GM12878 (cell line): ENCODE measurements around the gene PHGDH.

Experiments used
- EZH2 ChIP-seq: IDR thresholded peaks from 2 replicates; pipeline ENCODE4 v1.6.1; 2012; ENCODE audit warnings: low read depth, mild to moderate bottlenecking, control low read depth, inconsistent platforms, low read length, borderline replicate concordance; ENCODE audit not compliant: control insufficient read depth
- GABPA ChIP-seq: IDR thresholded peaks from 2 replicates; pipeline ENCODE4 v1.6.1; 2014; ENCODE audit warnings: antibody characterized with exemption, low read depth, mild to moderate bottlenecking, inconsistent platforms
- HDAC2 ChIP-seq: fragments of 200-600 bp; sonication (generic); IDR thresholded peaks from 2 replicates; pipeline ENCODE4 v1.6.1; 2017
- MXI1 ChIP-seq: fragments of 150-350 bp; IDR thresholded peaks from 2 replicates; pipeline ENCODE4 v1.6.1; 2011; ENCODE audit warnings: low read depth, mild to moderate bottlenecking, inconsistent platforms, low read length, improper control_type of control experiment
- POLR2A ChIP-seq: IDR thresholded peaks from 2 replicates; pipeline ENCODE4 v1.6.1; 2011; ENCODE audit warnings: low read depth, mild to moderate bottlenecking, low read length
- TF ChIP-seq, protein P1 (sequence below), 3 experiments: IDR thresholded peaks in 2 of 3; conservative IDR thresholded peaks in 1 of 3; 2 replicates each; pipeline ENCODE4 v1.5.1; 2011; ENCODE audit warnings: low read depth in 3 of 3, low read length in 3 of 3, mild to moderate bottlenecking in 3 of 3, control low read depth in 2 of 3, moderate library complexity in 2 of 3, inconsistent platforms in 1 of 3, mixed read lengths in 1 of 3; ENCODE audit not compliant: control insufficient read depth in 2 of 3, insufficient read depth in 1 of 3; ENCODE audit errors: extremely low read depth in 1 of 3

DNA sequence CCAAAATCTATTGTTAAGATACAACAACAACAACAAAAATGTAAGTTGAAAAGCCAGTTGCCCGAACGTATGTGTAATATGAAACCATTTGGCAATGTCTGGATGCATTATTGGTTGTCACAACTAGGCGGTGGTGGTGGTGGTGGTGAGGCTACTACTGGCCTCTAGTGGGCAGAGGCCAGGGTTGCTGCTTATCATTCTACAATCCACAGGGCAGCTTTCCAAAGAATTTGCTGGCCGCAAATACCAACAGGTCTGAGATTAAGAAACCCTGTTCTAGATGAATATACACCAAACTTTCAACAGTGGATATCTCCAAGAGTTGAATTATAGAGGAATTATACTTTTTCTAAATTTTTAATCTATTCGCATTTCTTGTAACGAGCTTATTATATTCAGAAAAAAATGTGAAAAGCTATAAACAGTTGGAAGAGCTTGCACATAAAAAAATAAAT is 36.9 kb upstream of the PHGDH start:
- no peak for TF ChIP-seq HDAC2
- no peak for TF ChIP-seq GABPA
- TF ChIP-seq MXI1, result no peak
- TF ChIP-seq, protein P1, sequence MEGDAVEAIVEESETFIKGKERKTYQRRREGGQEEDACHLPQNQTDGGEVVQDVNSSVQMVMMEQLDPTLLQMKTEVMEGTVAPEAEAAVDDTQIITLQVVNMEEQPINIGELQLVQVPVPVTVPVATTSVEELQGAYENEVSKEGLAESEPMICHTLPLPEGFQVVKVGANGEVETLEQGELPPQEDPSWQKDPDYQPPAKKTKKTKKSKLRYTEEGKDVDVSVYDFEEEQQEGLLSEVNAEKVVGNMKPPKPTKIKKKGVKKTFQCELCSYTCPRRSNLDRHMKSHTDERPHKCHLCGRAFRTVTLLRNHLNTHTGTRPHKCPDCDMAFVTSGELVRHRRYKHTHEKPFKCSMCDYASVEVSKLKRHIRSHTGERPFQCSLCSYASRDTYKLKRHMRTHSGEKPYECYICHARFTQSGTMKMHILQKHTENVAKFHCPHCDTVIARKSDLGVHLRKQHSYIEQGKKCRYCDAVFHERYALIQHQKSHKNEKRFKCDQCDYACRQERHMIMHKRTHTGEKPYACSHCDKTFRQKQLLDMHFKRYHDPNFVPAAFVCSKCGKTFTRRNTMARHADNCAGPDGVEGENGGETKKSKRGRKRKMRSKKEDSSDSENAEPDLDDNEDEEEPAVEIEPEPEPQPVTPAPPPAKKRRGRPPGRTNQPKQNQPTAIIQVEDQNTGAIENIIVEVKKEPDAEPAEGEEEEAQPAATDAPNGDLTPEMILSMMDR (IDR thresholded peaks at IDR 0.05 in 2 of 3, conservative IDR thresholded peaks at IDR 0.05 in 1 of 3; ENCODE audit: control insufficient read depth in 2 of 3, extremely low read depth in 1 of 3, insufficient read depth in 1 of 3, low read depth in 3 of 3, low read length in 3 of 3), result no peak
- TF ChIP-seq POLR2A, result no peak
- no peak for TF ChIP-seq EZH2
